SU-DHL-6 (cell line): ENCODE results near the gene RGS1.

ENCODE experiments used
- H2AFZ ChIP-seq: fragments of 200-600 bp; sonication (generic); 2 replicates; pipeline ENCODE4 v1.6.1; 2014; ENCODE audit warnings: low read depth, mild to moderate bottlenecking, moderate library complexity, mixed read lengths, antibody characterized with exemption, low read length; ENCODE audit not compliant: severe bottlenecking
- H3F3A ChIP-seq: fragments of 200-600 bp; shearing (Covaris generic); 2 replicates; pipeline ENCODE4 v1.6.0; 2016; ENCODE audit warnings: antibody characterized with exemption, mild to moderate bottlenecking; ENCODE audit not compliant: insufficient read depth
- H3K27ac ChIP-seq: fragments of 200-600 bp; sonication (generic); 2 replicates; pipeline ENCODE4 v1.5.1; 2016; ENCODE audit warnings: low read depth, mild to moderate bottlenecking, low read length, moderate library complexity, mixed read lengths
- H3K27me3 ChIP-seq: fragments of 200-600 bp; sonication (generic), shearing (Covaris generic); 2 replicates; pipeline ENCODE4 v1.6.0; 2014; ENCODE audit warnings: mild to moderate bottlenecking, low read length
- H3K36me3 ChIP-seq: fragments of 200-600 bp; sonication (generic); 2 replicates; pipeline ENCODE4 v1.6.1; 2014; ENCODE audit warnings: mild to moderate bottlenecking, low read length, mixed read lengths
- H3K4me2 ChIP-seq: fragments of 300-600, 200-600 bp; shearing (Covaris generic), sonication (generic); 2 replicates; pipeline ENCODE4 v1.6.0; 2014; ENCODE audit warnings: low read length, low read depth, mild to moderate bottlenecking; ENCODE audit not compliant: poor library complexity, severe bottlenecking
- H3K4me3 ChIP-seq: fragments of 200-600 bp; sonication (generic); 2 replicates; pipeline ENCODE4 v1.5.1; 2014; ENCODE audit warnings: antibody characterized with exemption, low read length, mild to moderate bottlenecking, mixed read lengths; ENCODE audit not compliant: insufficient read depth, poor library complexity, severe bottlenecking
- H3K79me2 ChIP-seq: fragments of 200-600 bp; sonication (generic); 2 replicates; pipeline ENCODE4 v1.6.1; 2014; ENCODE audit warnings: mild to moderate bottlenecking, low read length, moderate library complexity; ENCODE audit not compliant: insufficient read depth
- H3K9ac ChIP-seq: fragments of 200-600 bp; sonication (generic); 2 replicates; pipeline ENCODE4 v1.7.0; 2014; ENCODE audit warnings: mild to moderate bottlenecking, low read length
- H3K9me2 ChIP-seq: fragments of 200-600 bp; sonication (generic); replicated peaks from 2 replicates; pipeline ENCODE4 v1.6.1; 2014; ENCODE audit warnings: low read length; ENCODE audit not compliant: insufficient read depth
- H3K9me3 ChIP-seq: fragments of 200-600 bp; sonication (generic); 2 replicates; pipeline ENCODE4 v1.6.1; 2014; ENCODE audit warnings: low read length, mixed read lengths; ENCODE audit not compliant: insufficient read depth
- H4K20me1 ChIP-seq: fragments of 200-600 bp; sonication (generic); 2 replicates; pipeline ENCODE4 v1.6.1; 2014; ENCODE audit warnings: low read depth, mild to moderate bottlenecking, antibody characterized with exemption, low read length, moderate library complexity, mixed read lengths
- CTCF ChIP-seq: fragments of 200-600 bp; sonication (generic); IDR thresholded peaks from one replicate; pipeline ENCODE4 v1.5.1; 2017; ENCODE audit warnings: antibody characterized with exemption, mild to moderate bottlenecking, low read length, moderate library complexity; ENCODE audit not compliant: insufficient read depth, poor library complexity, severe bottlenecking
- EZH2phosphoT487 ChIP-seq: fragments of 200-600 bp; sonication (generic), shearing (Covaris generic); conservative IDR thresholded peaks from 2 replicates; pipeline ENCODE4 v1.6.1; 2018; ENCODE audit warnings: mild to moderate bottlenecking, antibody characterized with exemption, low read length, moderate library complexity, mixed read lengths

The RGS1 gene

GRCh38 chr1:192550922-192551534, 24.5 kb upstream of the RGS1 start:
- Histone ChIP-seq H3K4me3 (no peak overlapping the region), H3K36me3 (no peaks in the 10 kb centered on the region), H3K9ac (no peak overlapping the region), H3K9me3 (no peaks in the 10 kb centered on the region), H2AFZ (no peak overlapping the region), H3K27ac (no peak overlapping the region), H3K27me3 (no peaks in the 10 kb centered on the region), H4K20me1 (no peaks in the 10 kb centered on the region), H3K9me2 (no peaks in the 10 kb centered on the region), H3K4me2 (no peak overlapping the region), H3F3A (no peaks in the 10 kb centered on the region), H3K79me2 (no peaks in the 10 kb centered on the region)
- TF ChIP-seq CTCF (no peak), EZH2phosphoT487 (no peak)

GRCh38 chr1:192552760-192553191, 22.8 kb upstream of the RGS1 start:
- no peaks in the 10 kb centered on the region for H3K9me3 ChIP-seq
- no peak for TF ChIP-seq CTCF
- TF ChIP-seq EZH2phosphoT487 = no peak
- no peaks in the 10 kb centered on the region for H4K20me1 ChIP-seq
- H3K4me2 ChIP-seq = no peak overlapping the region
- no peak overlapping the region for H2AFZ ChIP-seq
- no peaks in the 10 kb centered on the region for H3K79me2 ChIP-seq
- no peaks in the 10 kb centered on the region for H3K36me3 ChIP-seq
- H3K27ac ChIP-seq = no peak overlapping the region
- no peaks in the 10 kb centered on the region for H3F3A ChIP-seq
- H3K9ac ChIP-seq = no peak overlapping the region
- no peak overlapping the region for H3K4me3 ChIP-seq
- no peaks in the 10 kb centered on the region for H3K9me2 ChIP-seq
- H3K27me3 ChIP-seq = no peaks in the 10 kb centered on the region

GRCh38 chr1:192553741-192554140, 21.8 kb upstream of the RGS1 start:
- no peak overlapping the region for H3K9ac ChIP-seq
- H3K79me2 ChIP-seq = no peaks in the 10 kb centered on the region
- no peaks in the 10 kb centered on the region for H3F3A ChIP-seq
- no peak overlapping the region for H3K4me3 ChIP-seq
- H4K20me1 ChIP-seq = no peaks in the 10 kb centered on the region
- TF ChIP-seq EZH2phosphoT487 = no peak
- TF ChIP-seq CTCF = no peak
- no peaks in the 10 kb centered on the region for H3K27me3 ChIP-seq
- H3K4me2 ChIP-seq = no peak overlapping the region
- no peak overlapping the region for H2AFZ ChIP-seq
- no peak overlapping the region for H3K27ac ChIP-seq
- H3K36me3 ChIP-seq = no peaks in the 10 kb centered on the region
- H3K9me2 ChIP-seq = no peaks in the 10 kb centered on the region
- H3K9me3 ChIP-seq = no peaks in the 10 kb centered on the region
